ENCODE data around the gene FAM234A.
"Not testable (repeated sequence)": the region's sequence is repeated elsewhere in the genome, so short reads cannot be mapped to it uniquely, and the experiment has no call there.

FAM234A gene

DNA sequence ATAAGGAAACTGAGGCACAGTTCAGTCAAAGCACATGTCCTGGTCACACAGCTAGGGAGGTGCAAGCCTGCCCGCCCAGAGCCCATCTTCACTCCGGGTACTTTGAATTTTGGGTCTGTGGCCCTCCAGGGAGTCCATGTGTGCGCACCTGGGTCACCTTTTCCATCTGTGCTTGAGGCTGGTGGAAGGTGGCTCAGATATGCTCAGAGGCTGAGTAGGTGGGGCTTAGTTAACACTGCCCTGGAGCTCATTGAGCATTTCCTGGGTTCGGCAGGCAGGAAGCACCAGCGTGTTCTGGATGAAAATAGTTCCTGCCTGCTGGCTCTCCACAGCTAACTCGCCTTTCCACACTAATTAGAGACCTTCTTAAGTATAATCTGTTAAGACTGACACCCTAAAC, 19.2 kb downstream of the FAM234A start:
- H3K4me3 ChIP-seq (ENCODE audit: low read length) = no peak overlapping the region
- no peak for DNase-seq (ENCODE audit: low read depth)
- TF ChIP-seq, protein P1, sequence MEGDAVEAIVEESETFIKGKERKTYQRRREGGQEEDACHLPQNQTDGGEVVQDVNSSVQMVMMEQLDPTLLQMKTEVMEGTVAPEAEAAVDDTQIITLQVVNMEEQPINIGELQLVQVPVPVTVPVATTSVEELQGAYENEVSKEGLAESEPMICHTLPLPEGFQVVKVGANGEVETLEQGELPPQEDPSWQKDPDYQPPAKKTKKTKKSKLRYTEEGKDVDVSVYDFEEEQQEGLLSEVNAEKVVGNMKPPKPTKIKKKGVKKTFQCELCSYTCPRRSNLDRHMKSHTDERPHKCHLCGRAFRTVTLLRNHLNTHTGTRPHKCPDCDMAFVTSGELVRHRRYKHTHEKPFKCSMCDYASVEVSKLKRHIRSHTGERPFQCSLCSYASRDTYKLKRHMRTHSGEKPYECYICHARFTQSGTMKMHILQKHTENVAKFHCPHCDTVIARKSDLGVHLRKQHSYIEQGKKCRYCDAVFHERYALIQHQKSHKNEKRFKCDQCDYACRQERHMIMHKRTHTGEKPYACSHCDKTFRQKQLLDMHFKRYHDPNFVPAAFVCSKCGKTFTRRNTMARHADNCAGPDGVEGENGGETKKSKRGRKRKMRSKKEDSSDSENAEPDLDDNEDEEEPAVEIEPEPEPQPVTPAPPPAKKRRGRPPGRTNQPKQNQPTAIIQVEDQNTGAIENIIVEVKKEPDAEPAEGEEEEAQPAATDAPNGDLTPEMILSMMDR (conservative IDR thresholded peaks at IDR 0.05; ENCODE audit: low read length) = no peak

DNA sequence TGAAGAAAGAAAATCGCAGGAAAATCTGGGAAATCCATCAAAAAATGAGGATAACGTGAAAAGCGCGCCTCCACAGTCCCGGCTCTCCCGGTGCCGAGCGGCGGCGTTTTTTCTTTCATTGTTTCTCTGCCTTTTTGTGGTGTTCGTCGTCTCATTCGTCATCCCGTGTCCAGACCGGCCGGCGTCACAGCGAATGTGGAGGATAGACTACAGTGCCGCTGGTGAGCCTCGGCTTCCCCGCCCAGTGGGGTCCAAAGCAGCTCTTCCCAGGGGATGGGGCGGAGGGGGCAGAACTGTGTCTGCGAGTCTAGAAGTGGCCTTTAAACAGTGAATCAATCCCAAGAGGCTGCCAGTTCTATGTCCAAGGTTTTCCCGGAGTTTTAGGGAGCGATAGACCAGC, 19.8 kb downstream of the FAM234A start:
- H3K4me3 ChIP-seq (ENCODE audit: low read length) = no peak overlapping the region
- TF ChIP-seq, protein P1 (conservative IDR thresholded peaks at IDR 0.05; ENCODE audit: low read length) = no peak
- DNase-seq (ENCODE audit: low read depth) = no peak

DNA sequence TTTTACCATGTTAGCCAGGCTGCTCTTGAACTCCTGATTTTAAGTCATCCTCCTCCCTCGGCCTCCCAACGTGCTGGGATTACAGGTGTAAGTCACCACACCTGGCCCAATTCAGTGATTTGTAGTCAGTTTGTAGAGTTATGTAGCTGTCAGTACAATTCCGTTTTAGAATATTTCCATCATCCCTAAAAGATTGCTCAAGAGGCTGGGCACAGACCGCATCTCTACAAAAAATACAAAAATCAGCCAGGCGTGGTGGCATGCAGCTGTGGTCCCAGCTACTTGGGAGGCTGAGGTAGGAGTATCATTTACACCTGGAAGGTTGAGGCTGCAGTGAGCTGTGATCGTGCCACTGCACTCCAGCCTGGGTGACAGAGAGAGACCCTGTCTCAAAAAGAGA, 20.6 kb downstream of the FAM234A start:
- no peak for DNase-seq (ENCODE audit: low read depth)
- H3K4me3 ChIP-seq (ENCODE audit: low read length) = no peak overlapping the region
- TF ChIP-seq, protein P1 (conservative IDR thresholded peaks at IDR 0.05; ENCODE audit: low read length) = no peak

DNA sequence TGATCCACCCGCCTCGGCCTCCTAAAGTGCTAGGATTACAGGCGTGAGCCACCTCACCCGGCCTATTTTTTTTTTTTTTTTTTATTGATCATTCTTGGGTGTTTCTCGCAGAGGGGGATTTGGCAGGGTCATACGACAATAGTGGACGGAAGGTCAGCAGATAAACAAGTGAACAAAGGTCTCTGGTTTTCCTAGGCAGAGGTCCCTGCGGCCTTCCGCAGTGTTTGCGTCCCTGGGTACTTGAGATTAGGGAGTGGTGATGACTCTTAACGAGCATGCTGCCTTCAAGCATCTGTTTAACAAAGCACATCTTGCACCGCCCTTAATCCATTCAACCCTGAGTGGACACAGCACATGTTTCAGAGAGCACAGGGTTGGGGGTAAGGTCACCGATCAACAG, 23.5 kb downstream of the FAM234A start:
- not testable (repeated sequence) for DNase-seq (ENCODE audit: low read depth); H3K4me3 ChIP-seq (ENCODE audit: low read length)

DNA sequence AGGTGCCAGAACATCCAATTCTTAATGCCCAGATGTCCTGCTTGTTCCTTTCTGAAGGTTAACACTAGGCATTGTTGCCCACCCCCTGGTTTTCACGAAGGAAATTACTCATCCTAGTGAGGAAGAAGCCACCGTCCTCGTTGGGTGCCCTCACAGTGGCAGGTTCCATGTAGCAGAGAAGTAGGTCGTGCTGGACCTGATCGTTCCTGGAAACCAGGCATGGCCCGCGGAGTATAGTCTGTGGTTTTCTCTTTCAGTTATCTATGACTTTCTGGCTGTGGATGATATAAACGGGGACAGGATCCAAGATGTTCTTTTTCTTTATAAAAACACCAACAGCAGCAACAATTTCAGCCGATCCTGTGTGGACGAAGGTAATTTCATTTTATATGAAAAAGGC, 24.6 kb downstream of the FAM234A start:
- no peak overlapping the region for H3K4me3 ChIP-seq (ENCODE audit: low read length)
- TF ChIP-seq, protein P1 (conservative IDR thresholded peaks at IDR 0.05; ENCODE audit: low read length) = no peak
- no peak for DNase-seq (ENCODE audit: low read depth)

DNA sequence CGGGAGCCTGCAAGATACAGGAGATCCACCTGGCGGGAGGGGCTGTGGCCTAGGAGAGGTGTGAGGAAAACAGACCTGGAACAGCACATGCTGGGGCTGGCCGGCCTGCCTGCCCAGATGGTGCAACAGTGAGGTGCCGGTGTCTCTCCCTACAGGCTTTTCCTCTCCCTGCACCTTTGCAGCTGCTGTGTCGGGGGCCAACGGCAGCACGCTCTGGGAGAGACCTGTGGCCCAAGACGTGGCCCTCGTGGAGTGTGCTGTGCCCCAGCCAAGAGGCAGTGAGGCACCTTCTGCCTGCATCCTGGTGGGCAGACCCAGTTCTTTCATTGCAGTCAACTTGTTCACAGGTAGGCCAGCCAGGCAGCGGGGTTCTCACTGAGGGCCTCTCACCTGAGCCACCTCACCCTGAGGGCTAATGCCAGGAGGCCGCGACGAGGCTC, 25.2 kb downstream of the FAM234A start:
- DNase-seq (ENCODE audit: low read depth) = no peak
- H3K4me3 ChIP-seq (ENCODE audit: low read length) = no peak overlapping the region
- TF ChIP-seq, protein P1 (conservative IDR thresholded peaks at IDR 0.05; ENCODE audit: low read length) = no peak

DNA sequence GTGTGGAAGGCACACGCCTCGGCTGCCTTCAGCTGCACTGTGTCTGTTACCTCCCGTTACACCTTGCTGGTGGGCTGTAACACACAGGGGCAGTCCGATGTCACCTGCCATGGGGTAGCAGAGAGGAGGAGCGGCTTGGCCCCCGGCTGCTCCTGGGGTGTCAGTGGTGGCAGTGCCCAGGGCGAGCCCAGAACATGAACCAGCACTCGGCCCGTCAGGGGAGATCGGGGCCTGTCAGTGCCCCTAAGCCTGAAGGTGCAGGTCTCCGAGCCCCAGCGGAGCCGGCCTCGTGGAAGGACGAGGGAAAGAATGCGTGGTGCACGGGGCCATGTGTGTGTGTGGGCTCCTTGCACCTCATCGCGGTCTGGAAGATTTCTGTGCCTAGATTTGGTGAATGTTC, 25.7 kb downstream of the FAM234A start:
- H3K4me3 ChIP-seq (ENCODE audit: low read length) = no peak overlapping the region
- TF ChIP-seq, protein P1 (conservative IDR thresholded peaks at IDR 0.05; ENCODE audit: low read length) = no peak
- no peak for DNase-seq (ENCODE audit: low read depth)

Data from AG10803 (cell line).